ENCODE results near the gene AHDC1.

- TF ChIP-seq POLR2A (IDR thresholded peaks at IDR 0.05; ENCODE audit: low read length) (no peak), CEBPB (IDR thresholded peaks at IDR 0.05) (no peak), NPAS2 (CRISPR knock-in tag; IDR thresholded peaks at IDR 0.05; ENCODE audit: borderline replicate concordance) (no peak)
- TF ChIP-seq, protein P1, sequence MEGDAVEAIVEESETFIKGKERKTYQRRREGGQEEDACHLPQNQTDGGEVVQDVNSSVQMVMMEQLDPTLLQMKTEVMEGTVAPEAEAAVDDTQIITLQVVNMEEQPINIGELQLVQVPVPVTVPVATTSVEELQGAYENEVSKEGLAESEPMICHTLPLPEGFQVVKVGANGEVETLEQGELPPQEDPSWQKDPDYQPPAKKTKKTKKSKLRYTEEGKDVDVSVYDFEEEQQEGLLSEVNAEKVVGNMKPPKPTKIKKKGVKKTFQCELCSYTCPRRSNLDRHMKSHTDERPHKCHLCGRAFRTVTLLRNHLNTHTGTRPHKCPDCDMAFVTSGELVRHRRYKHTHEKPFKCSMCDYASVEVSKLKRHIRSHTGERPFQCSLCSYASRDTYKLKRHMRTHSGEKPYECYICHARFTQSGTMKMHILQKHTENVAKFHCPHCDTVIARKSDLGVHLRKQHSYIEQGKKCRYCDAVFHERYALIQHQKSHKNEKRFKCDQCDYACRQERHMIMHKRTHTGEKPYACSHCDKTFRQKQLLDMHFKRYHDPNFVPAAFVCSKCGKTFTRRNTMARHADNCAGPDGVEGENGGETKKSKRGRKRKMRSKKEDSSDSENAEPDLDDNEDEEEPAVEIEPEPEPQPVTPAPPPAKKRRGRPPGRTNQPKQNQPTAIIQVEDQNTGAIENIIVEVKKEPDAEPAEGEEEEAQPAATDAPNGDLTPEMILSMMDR (IDR thresholded peaks at IDR 0.05) = no peak
These were observed 58.1 kb downstream of the AHDC1 start for GRCh38 chr1:27545876-27546275.

All from A549 (cell line).